GM21786 (cell line): ENCODE measurements around the gene BDKRB2.

Source experiments
- ATAC-seq: cut with Tn5 transposase; IDR thresholded peaks from one replicate; pipeline ENCODE4 v1.9.1; 2021; ENCODE audit not compliant: unreplicated experiment

Gene BDKRB2

DNA sequence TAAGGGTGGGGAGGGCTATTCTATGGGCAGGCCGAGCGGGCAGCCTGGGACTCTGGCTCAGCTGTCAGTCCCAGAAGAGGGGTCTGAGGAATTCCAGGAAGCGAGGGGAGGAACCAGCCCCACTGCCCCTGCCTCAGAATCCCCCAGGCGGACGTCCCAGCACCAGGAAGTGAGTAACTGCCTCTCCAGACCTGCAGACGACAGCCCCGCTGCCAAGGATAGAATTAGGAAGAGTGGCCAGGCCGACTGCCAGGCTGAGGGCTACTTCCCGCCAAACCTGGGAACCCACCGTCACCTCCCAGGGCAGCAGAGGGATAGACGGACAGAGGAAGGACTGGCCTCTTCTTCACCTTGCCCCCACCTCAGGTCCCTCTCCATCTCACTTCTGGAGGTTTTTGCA, 6.7 kb upstream of the BDKRB2 start:
- ATAC-seq = no peak

DNA sequence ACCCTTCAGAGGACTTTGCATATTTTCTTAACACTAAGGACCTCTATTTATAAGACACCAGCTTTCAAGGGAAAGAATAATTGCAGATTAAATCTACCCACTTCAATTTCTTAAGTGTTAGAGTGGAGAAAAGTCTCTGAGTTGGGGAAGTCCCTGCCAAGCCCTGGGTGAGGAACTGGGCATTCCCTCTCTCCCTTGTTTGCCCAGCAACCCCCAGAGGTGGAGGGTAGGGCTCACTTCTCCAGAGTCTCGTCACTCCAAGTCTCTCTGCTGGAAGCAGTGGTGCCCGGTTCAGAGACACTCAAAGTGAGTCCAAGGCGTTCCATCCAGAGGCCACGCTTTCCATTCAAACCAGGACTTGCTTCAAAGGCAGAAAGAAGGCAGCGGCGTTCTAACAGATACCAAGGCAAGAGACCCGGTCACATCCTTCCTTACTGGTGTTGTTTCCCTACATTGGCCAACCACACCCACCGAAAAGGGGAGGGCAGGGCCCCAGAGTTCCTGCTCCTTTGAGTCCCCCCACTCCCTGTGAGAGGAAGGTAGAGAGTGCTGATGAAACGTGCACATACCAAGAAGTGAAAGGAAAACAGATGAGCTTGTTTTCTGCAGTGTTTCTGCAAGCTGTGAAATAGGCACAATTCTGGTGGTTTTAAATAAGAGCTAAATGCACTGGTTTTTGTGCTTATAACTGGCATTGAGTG, 6.1 kb upstream of the BDKRB2 start:
- no peak for ATAC-seq

DNA sequence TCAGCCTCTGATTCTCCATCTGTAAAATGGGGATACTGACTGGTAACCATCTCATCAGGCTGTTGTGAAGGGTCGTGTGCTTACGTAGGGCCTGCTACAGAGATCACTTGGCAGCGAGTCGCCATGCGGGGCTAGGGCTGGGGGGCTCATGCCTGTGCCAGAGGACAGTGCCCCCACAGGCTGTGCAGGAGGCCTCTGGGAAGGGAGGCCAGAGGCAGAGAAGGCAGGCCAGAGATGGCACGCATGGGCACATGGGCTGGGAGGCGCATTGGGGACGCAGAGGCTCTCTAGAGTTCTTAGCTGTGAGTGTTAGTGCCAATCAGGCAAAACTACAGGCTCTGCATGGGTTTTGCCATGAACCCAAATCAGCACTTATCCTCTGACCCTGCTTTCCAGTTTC, 3.5 kb upstream of the BDKRB2 start:
- ATAC-seq = no peak

DNA sequence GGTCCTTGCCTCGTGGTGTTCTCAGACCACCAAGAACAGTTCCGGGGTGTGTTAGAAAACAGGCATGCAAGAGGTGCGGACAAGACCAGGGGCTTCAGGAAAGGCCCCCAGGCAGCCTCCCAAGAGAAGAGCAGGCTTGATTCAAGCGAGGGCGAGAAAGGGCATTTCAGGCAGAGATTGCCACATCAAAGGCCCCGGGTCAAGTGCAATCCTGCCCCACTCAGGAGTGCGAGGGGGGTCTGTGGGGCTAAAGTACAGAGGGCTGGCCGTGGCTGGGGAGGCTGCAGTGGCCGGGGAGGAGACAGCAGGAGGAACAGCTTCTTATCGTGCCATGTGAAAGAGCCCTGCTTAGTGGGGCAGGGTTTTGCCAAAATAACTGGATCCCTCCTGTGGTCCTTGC, 2.7 kb upstream of the BDKRB2 start:
- ATAC-seq = no peak

DNA sequence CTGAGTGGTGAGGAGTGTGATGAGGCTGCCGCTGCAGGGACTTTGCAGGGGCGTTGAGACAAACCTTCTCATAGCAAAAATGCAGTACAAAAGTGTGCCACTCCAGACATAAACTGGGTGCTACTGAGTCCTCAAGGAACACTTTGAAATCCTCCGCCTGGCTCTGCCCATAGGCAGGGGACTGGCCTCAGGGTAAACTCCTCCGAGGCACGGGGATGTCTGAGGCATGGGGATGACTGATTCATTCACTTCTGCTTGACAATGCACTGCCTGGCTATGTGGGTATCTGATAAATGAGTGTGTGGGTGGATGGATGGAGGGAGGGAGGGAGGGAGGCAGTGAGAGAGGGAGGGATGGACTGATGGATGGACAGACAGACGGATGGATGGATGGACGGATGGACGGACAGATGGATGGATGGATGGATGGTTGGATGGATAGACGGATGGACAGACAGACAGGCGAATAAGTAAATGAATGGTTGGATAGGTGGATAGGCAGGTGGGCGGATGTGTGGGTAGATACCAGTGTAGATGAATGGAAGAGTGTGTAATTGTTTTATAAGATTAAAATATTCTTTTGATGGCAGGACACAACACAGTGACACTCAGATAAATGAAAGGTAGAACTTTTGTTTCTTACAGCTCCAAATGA, 2.1 kb upstream of the BDKRB2 start:
- ATAC-seq = no peak

DNA sequence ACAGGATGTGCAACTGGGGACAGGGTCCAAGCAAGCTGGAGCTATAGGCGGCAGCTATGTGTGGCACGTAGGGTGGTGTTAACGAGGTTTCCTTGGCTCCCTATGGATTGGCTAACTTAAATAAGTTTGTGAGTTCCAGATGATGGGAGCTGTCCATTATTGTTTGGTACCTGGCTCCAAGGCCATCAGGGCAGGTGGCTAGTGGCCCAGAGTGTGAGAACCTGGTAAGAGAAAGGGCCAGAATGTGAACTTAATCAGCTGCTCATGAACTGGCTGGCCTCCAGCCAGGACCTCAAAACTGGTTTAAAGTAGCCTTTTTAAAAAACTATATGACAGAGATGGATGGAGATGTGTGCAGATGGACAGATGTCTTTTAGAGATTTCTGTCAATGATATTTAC, 1.5 kb upstream of the BDKRB2 start:
- ATAC-seq = no peak

DNA sequence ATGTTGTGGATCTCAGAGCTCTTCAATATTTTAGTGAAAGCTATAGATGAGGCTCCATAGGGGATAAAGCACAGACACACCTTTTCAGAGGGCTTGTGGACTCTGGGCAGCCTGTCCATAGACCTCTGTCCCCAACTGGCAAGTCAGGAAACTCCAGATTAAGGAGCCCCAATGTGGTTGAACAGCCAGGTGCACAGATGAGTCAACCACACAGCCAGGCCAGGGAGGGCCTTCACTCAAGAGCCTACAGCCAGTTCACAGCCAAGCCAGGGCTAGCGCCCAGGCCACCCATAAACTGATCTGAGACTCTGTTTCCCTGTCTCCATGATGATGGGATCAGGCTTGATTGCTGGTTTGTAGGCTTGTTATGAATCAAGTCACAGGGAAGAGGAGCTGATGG, 1.0 kb upstream of the BDKRB2 start:
- ATAC-seq = no peak

DNA sequence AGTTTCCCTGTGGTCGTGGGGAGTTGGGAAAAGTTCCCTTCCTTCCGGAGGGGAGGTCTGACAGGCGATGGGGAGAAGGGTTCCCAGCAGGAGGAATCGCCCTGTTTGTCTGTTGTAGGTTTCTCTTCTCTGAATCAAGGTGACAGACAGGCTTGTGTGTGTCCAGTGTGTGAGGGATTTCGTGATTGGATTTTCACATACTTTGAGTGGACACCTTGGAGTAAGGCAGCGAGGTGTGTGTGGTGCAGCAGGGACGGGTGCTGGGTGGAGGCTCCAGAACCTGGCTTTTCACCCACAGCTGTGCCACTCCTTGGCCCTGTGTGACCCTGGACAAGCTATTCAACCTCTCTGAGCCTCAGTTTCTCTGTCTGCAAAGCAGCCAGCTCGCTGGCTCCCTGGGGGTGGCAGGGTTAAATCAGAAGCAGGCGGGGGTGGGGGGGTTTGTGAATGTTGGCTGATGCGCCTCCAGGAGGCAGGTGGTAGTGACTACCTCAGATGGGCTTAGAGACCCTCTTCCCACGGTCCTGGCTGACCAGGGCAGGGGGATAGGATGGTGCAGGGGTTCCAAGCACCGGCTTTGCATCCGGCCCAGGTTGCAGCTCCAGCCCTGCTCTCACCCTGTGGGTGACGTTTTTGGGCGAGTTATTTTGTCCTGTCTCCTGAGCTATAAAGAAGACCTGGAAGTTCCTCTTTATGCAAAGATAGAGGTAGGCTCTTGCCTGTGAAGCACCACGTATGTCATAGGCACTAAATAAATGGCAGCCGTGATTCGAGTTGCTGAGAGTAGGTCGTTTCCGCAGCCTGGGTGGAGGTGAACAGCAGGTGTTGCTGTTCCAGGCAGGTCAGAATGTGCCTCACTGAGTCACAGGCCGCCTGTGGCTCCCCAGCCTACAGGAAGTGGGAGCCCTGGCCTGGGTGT, 679 bp downstream of the BDKRB2 start:
- no peak for ATAC-seq

DNA sequence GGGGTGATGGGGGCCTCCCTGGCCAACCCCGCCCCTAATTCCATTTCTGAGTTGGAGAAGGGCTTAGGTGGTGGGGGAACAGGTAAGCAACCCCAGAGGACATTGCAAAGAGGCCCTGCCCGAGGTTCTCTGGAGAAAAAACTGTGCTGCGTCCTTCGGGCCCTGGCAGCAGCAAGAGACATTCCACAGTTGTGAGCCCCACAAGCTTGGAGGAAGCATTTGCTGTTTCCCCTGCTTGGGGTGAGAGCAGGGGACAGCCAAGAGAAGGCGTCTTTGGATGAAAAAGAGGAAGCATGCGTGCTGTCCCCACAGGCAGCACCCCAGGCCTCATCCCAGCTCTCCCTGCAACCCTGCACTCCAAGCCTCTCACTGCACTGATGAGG, 1.3 kb downstream of the BDKRB2 start:
- ATAC-seq = no peak

DNA sequence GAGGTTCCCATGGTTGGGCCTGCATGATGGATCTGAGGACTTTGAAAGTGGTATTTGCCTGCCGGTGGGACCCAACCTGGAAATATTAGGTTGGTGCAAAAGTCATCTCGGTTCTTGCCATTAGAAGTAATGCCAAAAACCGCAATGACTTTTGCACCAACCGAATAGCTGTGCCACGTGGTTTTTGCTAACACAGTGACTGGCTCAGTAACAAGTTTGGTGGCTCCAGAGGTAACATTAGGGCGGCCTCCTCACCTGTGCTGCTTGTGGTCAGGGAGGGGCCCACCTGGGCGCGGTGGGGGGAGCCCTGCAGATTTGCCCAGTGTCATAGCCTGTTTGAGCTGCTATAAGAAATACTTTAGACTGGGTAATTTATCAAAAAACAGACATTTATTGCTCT, 1.8 kb downstream of the BDKRB2 start:
- no peak for ATAC-seq

DNA sequence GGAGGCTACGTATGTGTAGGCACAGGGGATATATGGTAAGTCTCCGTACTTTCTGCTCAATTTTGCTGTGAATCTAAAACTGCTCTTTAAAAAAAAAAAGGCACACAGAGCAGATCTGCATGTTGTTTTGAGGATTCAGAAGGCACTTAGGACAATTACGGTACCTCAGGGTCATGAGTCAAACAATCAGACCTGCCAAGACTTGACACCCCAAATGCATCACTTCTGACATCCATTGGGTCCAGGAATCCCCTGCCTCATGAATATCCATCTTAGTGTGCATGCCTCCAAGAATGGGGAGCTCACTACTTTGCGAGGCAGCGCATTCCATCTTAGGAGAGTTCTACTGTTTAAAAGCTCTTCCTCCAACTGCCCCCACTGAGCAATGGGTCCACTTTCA, 3.0 kb downstream of the BDKRB2 start:
- ATAC-seq = no peak

DNA sequence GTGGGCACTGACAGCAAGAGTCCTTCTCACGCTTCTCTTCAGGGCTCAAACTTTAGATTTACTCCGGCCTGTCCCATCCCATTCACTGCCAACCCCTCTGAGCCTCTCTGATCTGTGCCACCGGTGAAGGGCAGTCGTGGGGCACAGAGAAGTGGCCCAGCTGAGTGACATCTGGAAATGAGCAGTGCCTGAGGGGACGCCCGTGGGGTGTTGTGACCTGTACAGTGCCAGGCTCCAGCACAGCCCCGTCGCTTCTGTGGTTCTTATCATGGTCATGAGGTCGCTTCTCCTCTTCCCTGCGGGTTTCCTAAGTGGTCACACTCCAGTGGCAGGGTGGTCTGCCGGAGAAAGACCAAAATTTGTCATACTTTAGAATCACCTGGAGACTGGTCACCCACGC, 4.1 kb downstream of the BDKRB2 start:
- no peak for ATAC-seq

DNA sequence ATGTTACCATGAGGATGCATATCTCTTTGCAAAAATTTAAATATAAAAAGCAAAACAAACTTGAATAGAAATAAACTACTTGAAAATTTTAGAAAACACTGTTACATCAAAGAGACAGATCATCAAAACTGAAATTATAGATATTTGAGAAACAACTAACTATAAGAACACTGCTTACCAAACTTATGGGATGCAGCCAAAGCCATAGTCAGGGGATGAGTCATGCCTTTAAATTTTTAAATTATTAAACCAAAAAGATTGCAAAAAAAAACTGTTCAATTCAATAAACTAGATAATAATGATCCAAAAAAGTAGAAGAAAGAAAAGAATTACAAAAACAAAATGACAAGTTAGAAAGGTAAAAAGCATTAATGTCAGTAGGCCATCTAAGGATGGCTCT, 7.5 kb downstream of the BDKRB2 start:
- no peak for ATAC-seq

DNA sequence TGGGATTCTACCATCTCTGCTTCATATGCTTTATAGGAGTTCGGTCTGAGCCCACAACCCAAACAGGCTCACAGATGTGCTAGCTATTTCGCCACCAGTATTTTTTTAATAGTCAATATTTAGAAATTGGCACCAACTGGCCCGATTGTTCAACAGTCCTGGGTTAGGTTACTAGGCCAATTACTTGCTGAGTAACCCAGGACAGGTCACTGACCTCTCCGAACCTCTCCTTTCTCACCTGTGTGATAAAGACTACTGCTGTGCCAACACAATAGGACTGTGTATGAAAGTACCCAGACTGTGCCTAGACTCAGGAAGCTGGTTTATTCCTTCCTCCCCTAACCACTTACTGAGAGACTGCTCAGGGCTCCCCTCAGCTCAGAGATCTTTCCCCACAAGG, 8.3 kb downstream of the BDKRB2 start:
- no peak for ATAC-seq

DNA sequence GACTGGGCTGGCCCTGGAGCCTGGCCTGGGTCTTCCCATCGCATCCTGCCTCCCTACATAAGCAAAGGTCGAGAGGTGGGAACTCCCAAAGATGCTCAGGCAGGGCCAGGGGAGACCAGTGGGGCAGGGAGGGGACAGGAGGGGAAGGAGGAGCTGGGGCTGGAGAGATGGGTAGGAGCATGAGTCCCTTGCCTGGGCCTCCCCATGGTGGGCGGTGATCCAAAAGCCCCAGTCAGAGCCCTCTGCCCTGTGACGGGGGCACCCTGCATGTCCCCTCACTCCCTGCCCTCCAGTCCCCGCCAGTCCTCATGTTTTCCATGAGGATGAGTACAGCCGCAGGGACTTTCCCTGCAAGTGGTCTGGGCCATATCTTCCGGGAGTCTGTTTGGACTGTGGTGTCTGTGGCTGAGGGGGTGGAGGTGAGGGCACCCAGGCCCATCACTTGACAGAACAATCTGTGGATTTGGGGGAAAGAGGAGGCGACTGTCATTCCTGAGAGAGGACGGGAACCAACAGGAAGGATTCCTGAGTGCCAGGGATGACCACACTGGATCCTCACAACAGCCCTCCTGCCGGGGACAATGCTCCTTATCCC, 9.3 kb downstream of the BDKRB2 start:
- no peak for ATAC-seq

DNA sequence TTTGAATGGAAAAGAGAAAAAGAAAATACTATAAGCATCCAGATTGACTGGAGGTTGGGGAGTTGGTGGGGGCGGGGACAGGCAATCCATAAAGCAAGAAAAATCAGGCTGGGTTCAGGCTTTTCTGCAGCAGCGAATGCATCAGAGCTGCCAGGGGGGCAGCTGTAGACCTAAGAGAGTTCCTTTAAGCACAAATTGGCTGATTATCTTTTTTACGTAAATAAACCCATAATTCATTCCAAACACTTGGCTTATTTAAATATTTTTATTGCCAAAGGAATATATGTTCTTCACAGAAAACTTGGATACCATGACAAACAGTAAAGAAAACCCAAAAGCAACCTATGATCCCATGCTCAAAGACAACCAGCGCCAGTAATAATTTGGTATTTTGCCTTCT, 10.2 kb downstream of the BDKRB2 start:
- ATAC-seq = no peak

DNA sequence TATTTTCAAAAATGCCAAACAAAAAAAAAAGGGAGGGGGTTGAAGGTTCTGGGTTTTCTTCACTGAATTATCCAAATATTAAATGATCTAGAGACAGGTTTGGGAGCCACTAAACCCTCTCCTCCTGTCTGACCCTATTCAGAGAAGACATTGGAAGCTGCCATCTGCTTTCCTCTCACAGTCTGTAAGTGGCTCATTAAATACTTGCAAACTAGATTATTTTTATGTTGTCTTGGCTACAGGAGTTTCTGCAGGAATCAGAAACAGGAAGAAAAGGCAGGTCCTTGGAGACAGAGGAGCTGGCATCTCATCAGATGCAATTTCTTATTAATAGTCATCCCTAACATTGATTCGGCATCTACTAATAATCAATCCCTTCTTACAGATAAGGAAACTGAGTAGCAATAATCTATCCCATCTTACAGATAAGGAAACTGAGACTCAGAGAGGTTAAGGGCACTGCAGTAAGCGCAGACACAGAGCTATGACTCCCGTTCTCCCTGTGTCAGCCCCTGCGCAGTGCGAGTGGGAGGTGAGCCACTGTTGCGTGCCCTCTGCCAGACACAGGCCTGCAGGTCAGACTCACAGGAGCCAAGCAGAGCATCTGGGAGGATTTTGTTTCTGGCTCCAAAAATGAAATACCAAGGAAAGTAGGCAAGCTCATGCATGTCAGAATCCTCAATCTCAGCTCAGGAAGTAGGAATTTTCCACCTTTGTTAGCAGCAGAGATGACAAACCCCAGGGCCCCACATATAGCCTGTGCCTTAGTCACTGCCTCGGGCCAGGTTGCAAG, 11.0 kb downstream of the BDKRB2 start:
- no peak for ATAC-seq

DNA sequence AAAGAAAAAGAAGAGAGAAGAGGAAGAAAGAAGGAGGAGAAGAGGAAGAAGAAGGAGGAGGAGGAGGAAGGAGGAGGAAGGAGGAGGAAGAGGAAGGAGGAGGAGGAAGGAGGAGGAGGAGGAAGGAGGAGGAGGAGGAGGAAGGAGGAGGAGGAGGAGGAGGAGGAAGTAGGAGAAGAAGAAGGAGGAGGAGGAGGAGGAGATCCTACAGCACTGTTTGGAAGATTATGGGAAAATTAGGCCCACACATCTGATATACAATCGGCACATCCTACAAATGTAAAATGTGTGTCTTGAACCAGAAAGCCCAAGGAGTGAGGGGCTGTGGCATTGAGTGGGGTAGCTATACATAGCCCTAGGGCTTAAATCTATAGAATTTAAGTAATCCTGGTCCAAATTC, 12.0 kb downstream of the BDKRB2 start:
- ATAC-seq = no peak

DNA sequence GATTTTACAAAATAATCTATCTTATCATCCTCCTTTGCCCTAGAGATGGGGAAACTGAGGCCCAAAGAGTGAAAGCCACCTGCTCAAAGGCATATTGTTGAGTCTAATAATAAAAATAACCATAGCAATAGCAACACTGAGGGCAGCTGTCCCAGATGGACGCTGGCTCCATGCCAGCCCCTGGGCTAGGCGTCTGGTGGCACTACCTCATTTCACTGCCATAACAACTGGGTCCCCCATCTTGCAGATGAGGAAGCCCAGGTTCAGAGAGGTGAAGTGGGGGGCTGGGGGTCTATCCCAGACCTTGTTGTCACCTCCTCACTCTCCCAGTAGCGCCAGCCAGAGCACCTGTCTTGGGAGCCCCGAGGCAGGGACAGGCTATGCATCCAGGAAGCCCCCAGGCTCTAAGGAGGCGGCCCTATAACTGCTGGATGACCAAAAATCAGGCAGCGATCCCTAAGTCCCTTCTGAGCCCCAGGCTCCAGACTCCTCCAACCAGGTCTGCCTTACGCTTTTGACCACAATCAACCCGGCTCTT, 12.8 kb downstream of the BDKRB2 start:
- ATAC-seq = no peak

DNA sequence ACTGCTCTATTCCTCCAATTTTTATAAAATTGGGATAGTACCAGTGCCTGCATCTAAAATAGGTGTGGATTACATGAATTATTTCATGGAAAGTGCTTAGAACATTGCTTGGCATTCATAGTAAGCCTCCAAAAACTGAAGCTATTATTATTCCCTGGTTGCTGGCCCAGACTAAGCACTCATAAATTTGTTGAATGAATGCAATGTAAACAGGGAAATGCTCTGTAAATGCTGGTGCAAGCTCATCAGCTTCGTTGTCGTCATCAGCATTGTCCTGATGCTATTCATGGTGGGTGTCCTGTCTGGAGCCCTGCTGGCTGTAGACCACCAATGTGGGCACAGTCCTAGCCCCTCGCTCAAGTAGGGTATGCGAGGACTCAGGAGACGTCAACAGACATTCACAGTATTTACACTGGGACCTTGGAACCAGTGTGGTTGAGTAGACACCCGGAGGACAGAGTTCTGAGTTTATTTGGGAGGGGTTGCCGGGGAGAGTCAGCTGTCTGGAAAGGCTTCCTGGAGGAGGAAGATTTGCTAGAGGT, 16.5 kb downstream of the BDKRB2 start:
- ATAC-seq = no peak
